Spleen (tissue), 11 donors: ENCODE results near the gene NCOR2. TPM values are rescaled to one million over a fixed set of nuclear protein-coding genes. Genes with fewer than 3 reads are reported as not detected.

Experiments
- DNase-seq: peaks from one replicate; pipeline ENCODE4 v3.0.0-alpha.2; 2020
- H3K27ac ChIP-seq, 8 donors: fragments of 200-600 bp; sonication (generic) in 7 of 8; 1 replicate in 4 of 8; 2 replicates in 4 of 8; pipeline versions ENCODE4 v1.5.0 to v1.8.0; 2016 to 2021; ENCODE audit warnings: inconsistent platforms in 4 of 8, mild to moderate bottlenecking in 4 of 8, moderate library complexity in 1 of 8
- H3K27me3 ChIP-seq, 7 donors: fragments of 200-600 bp; sonication (generic) in 6 of 7; replicated peaks in 1 of 7; 1 replicate in 4 of 7; 2 replicates in 3 of 7; pipeline versions ENCODE4 v1.5.0 to v1.8.0; 2016 to 2021; ENCODE audit warnings: inconsistent platforms in 3 of 7, mild to moderate bottlenecking in 1 of 7
- H3K36me3 ChIP-seq, 6 donors: fragments of 200-600 bp; sonication (generic) in 5 of 6; 1 replicate in 4 of 6; 2 replicates in 2 of 6; pipeline versions ENCODE4 v1.5.0 to v1.8.0; 2016 to 2021; ENCODE audit warnings: inconsistent platforms in 2 of 6
- H3K4me1 ChIP-seq, 6 donors: fragments of 200-600 bp; sonication (generic) in 5 of 6; 1 replicate in 3 of 6; 2 replicates in 3 of 6; pipeline versions ENCODE4 v1.5.0 to v1.8.0; 2016 to 2021; ENCODE audit warnings: inconsistent platforms in 3 of 6
- H3K4me3 ChIP-seq, 8 donors: fragments of 200-600 bp; sonication (generic) in 7 of 8; 1 replicate in 4 of 8; 2 replicates in 4 of 8; pipeline versions ENCODE4 v1.5.0 to v1.8.0; 2016 to 2021; ENCODE audit warnings: inconsistent platforms in 4 of 8, mild to moderate bottlenecking in 4 of 8, moderate library complexity in 2 of 8
- H3K9me3 ChIP-seq, 8 donors: fragments of 200-600 bp; sonication (generic) in 7 of 8; 1 replicate in 4 of 8; 2 replicates in 4 of 8; pipeline versions ENCODE4 v1.5.0 to v1.8.0; 2016 to 2021; ENCODE audit warnings: inconsistent platforms in 4 of 8
- POLR2A ChIP-seq, 3 donors: fragments of 450-650 bp; IDR thresholded peaks; one replicate each; pipeline ENCODE4 v1.5.1; 2017; ENCODE audit warnings: antibody characterized with exemption in 3 of 3, mild to moderate bottlenecking in 1 of 3
- POLR2AphosphoS5 ChIP-seq, 3 donors: sonication (generic); formaldehyde crosslinking; IDR thresholded peaks; one replicate each; pipeline ENCODE4 v1.5.1; 2017; ENCODE audit warnings: antibody characterized with exemption in 3 of 3
- WGBS, 5 donors: extraction: QIAGEN DNeasy Blood & Tissue Kit in 3 of 5; methylation state at CpG; one replicate each; pipeline versions ENCODE4 v1.1.5 to v1.1.7; 2013 to 2018; 5-methylcytosine and 5-hydroxymethylcytosine counted together
- intact Hi-C: fragments of 100-400 bp; cut with DNase I; formaldehyde crosslinking; loops from one replicate; pipeline ENCODE4 v1.15.0; 2023; ENCODE audit warnings: low total_unique reads
- polyA plus RNA-seq, 3 donors: library from polyadenylated mRNA; stranded (reverse); fragments of 200-250 nt; gene quantifications; one replicate each; pipeline ENCODE4 v1.2.1, GENCODE V29; 2013
- total RNA-seq, 7 donors: library from RNA; depleted of rRNA in 3 of 7; stranded (reverse); fragments of >200 nt in 3 of 7; fragmentation: NEBNext Ultra II Directional in 4 of 7; extraction: Animal tissue kit (Norgen Biotek cat#: 25700) in 4 of 7; gene quantifications; one replicate each; pipeline versions ENCODE4 v1.1.0 to v1.2.1, GENCODE V29; 2016 to 2021
- TF ChIP-seq, protein P1 (sequence below), 11 experiments: fragments of 200-600 bp in 7 of 11; fragments of 450-650 bp in 4 of 11; sonication (generic) in 4 of 11; IDR thresholded peaks in 8 of 11; conservative IDR thresholded peaks in 3 of 11; 1 replicate in 7 of 11; 2 replicates in 4 of 11; pipeline versions ENCODE4 v1.4.0 to v1.8.0; 2016 to 2021; ENCODE audit warnings: antibody characterized with exemption in 11 of 11, inconsistent platforms in 4 of 11, mild to moderate bottlenecking in 1 of 11
- donor health status: healthy with polysubstance abuse.
- donor health status: DM: no; HTN: no; CAD: no; lungs with moderate emphysema.
- donor health status: DM: no; HTN: no; CAD: no.
- donor health status: Bipolar disorder and iron deficiency.
- donor health status: healthy.
- donor health status: DM: no; HTN: no; CAD: no.
- donor health status: DM: yes; HTN: yes; CAD: no.

The NCOR2 gene
- total and polyA plus RNA-seq, 10 donors, result 13.2 to 236 (median 157) TPM

DNA sequence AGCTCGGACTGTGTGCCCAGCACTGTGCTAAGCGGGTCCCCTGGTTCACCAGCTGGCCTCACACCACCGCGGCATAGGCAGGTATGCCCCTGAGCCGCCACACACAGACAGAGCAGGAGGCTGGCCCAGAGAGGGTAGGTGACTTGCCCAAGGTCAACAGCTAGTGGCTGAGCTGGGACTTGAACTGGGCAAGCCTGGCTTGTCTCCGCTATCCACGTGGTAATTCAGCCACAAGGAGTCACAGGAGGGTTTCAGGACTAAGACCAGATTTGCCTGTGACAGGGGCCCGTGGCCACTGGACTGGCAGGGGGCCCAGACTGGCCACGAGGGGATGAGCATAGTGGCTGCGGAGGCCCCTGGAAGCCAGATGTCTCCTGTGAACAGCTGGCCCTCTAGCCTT is 47.7 kb downstream of the NCOR2 start:
- peaks cover 27 to 99% (median 82%) of the 10 kb centered on the region in 6 donors for H3K4me1 ChIP-seq

DNA sequence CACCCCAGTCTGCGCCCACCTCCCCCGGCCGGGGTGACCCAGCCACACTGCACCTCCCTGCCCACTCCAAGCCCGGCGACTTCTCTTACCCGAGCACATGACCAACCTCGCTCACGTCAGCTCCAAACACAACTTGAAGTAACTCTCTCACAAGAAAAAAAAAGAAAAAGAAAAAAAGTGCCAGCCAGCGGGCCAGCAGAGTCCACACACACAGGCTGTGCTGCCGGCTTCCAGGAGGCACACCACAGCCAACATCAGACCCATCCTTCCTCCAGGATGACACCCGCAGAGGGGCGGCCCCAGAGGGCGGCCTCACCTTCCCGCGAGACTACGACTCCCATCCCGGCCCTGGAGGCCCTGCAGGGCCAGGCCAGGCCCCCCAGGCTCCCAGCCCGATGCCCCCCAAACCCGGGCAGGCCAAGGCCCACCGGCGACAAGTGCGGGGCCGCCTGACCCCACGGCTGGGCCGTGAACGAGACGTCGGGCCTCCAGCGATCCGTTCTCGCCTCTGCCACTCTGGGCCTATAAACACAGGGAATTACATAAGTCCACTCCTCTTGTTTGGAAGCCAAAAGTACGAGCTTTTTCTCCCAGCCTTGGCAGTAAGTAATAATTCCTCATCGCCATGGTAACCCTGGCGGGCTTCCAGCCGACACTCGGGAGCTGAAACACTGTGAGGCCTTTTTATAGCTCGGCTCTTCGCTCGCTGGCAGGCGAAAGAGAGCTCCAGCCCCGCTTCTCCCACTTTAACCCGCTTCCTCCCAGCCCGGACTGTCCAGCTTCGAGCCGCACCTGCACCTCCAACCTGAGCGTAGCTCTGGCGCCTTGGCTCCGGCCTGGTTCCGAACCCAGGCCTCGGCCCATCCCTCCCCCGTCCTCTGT is 49.1 kb downstream of the NCOR2 start:
- H3K4me1 ChIP-seq, result peaks cover 40 to 100% (median 81%) of the 10 kb centered on the region in 6 donors
- peak; percentile 62 to 77 (median 77) for TF ChIP-seq POLR2AphosphoS5 (IDR thresholded peaks at IDR 0.05)
- TF ChIP-seq, protein P1, sequence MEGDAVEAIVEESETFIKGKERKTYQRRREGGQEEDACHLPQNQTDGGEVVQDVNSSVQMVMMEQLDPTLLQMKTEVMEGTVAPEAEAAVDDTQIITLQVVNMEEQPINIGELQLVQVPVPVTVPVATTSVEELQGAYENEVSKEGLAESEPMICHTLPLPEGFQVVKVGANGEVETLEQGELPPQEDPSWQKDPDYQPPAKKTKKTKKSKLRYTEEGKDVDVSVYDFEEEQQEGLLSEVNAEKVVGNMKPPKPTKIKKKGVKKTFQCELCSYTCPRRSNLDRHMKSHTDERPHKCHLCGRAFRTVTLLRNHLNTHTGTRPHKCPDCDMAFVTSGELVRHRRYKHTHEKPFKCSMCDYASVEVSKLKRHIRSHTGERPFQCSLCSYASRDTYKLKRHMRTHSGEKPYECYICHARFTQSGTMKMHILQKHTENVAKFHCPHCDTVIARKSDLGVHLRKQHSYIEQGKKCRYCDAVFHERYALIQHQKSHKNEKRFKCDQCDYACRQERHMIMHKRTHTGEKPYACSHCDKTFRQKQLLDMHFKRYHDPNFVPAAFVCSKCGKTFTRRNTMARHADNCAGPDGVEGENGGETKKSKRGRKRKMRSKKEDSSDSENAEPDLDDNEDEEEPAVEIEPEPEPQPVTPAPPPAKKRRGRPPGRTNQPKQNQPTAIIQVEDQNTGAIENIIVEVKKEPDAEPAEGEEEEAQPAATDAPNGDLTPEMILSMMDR (IDR thresholded peaks at IDR 0.05 in 8 of 11, conservative IDR thresholded peaks at IDR 0.05 in 3 of 11), result no peak
- H3K27me3 ChIP-seq, result no peaks in the 10 kb centered on the region
- H3K27ac ChIP-seq, result peak overlapping the region; percentile 67 to 93 (median 84)
- H3K4me3 ChIP-seq, result peak overlapping the region in 6 of 8 donors; percentile 0 to 48 (median 14)
- WGBS, 5 donors, result 25 to 38% (median 33%) methylated on average over 49 to 51 of the region's 51 CpGs
- H3K9me3 ChIP-seq, result no peaks in the 10 kb centered on the region
- DNase-seq, result no peak
- intact Hi-C loops, result no loop called here
- peaks cover 0 to 32% (median 0%) of the 10 kb centered on the region in 6 donors for H3K36me3 ChIP-seq

More for the DNA sequence above, 47.7 kb downstream of the NCOR2 start:
- Histone ChIP-seq H3K4me3 (no peak overlapping the region), H3K36me3 (peaks cover 0 to 25% (median 0%) of the 10 kb centered on the region in 6 donors), H3K27ac (peak overlapping the region in 6 of 8 donors; percentile 50 to 93 (median 84)), H3K27me3 (no peaks in the 10 kb centered on the region), H3K9me3 (no peaks in the 10 kb centered on the region)
- intact Hi-C loops, result no loop called here
- WGBS, 5 donors, result 48 to 74% (median 59%) methylated on average over 2 to 10 of the region's 10 CpGs
- DNase-seq, result no peak
- TF ChIP-seq, protein P1 (IDR thresholded peaks at IDR 0.05 in 8 of 11, conservative IDR thresholded peaks at IDR 0.05 in 3 of 11), result no peak
- TF ChIP-seq POLR2AphosphoS5 (IDR thresholded peaks at IDR 0.05) (peak in 1 of 3 donors; percentile 17), POLR2A (IDR thresholded peaks at IDR 0.05) (no peak)
